SH-SY5Y (cell line): Measurements from ENCODE around the gene CCM2L.

ENCODE experiments used
- GATA2 ChIP-seq: IDR thresholded peaks from 2 replicates; pipeline ENCODE4 v1.6.1; 2011; ENCODE audit warnings: mild to moderate bottlenecking, low read depth, low read length
- GATA3 ChIP-seq: IDR thresholded peaks from 2 replicates; pipeline ENCODE4 v1.6.1; 2011; ENCODE audit warnings: low read depth, mild to moderate bottlenecking, low read length, moderate library complexity

GRCh38 chr20:32064667-32065066 lies 54.4 kb downstream of the CCM2L start:
- TF ChIP-seq GATA2 (no peak), GATA3 (no peak)
